HepG2 (cell line): ENCODE results near the gene CPEB3. TPM values are rescaled to one million over a fixed set of nuclear protein-coding genes. Genes with fewer than 3 reads are reported as not detected.

Experiments used
- ATF1 ChIP-seq: IDR thresholded peaks from 2 replicates; pipeline ENCODE4 v1.6.1; 2016; ENCODE audit warnings: mild to moderate bottlenecking, control low read depth
- CBX5 ChIP-seq: sonication (generic); formaldehyde crosslinking; IDR thresholded peaks from 2 replicates; pipeline ENCODE4 v1.4.0; 2020; ENCODE audit warnings: missing genetic modification reagents, borderline replicate concordance
- FIP1L1 ChIP-seq: fragments of 200-400 bp; formaldehyde crosslinking; IDR thresholded peaks from 2 replicates; pipeline ENCODE4 v1.6.1; 2018; ENCODE audit warnings: low read depth, mild to moderate bottlenecking, low read length, moderate library complexity, borderline replicate concordance; ENCODE audit not compliant: insufficient read depth
- HDAC1 ChIP-seq: sonication (generic); formaldehyde crosslinking; IDR thresholded peaks from 2 replicates; pipeline ENCODE4 v1.5.1; 2020; ENCODE audit warnings: mild to moderate bottlenecking, missing genetic modification reagents
- HES4 ChIP-seq: sonication (generic); formaldehyde crosslinking; IDR thresholded peaks from 2 replicates; pipeline ENCODE4 v1.9.0; 2021; ENCODE audit warnings: mild to moderate bottlenecking, missing genetic modification reagents, borderline replicate concordance
- IRF2 ChIP-seq: IDR thresholded peaks from 2 replicates; pipeline ENCODE4 v1.6.1; 2018; ENCODE audit warnings: missing genetic modification reagents, missing compliant biosample characterization
- LCORL ChIP-seq, 2 experiments: fragments of 450-650 bp in 1 of 2; sonication (generic) in 1 of 2; formaldehyde crosslinking in 1 of 2; IDR thresholded peaks; 2 replicates each; pipeline versions ENCODE4 v1.5.0 to v1.6.1; 2017 to 2020; ENCODE audit warnings: antibody characterized with exemption in 1 of 2, missing genetic modification reagents in 1 of 2
- NFKB2 ChIP-seq: sonication (generic); formaldehyde crosslinking; IDR thresholded peaks from 2 replicates; pipeline ENCODE4 v1.4.0; 2020; ENCODE audit warnings: missing genetic modification reagents, borderline replicate concordance
- PHF8 ChIP-seq: sonication (generic); formaldehyde crosslinking; IDR thresholded peaks from 2 replicates; pipeline ENCODE4 v1.5.0; 2020; ENCODE audit warnings: missing genetic modification reagents
- SKI ChIP-seq: fragments of 450-650 bp; IDR thresholded peaks from one replicate; pipeline ENCODE4 v1.6.1; 2018; ENCODE audit warnings: mild to moderate bottlenecking; ENCODE audit not compliant: partially characterized antibody
- ZMYM4 ChIP-seq: sonication (generic); formaldehyde crosslinking; IDR thresholded peaks from 2 replicates; pipeline ENCODE4 v1.8.1; 2023; ENCODE audit warnings: mild to moderate bottlenecking, missing genetic modification reagents
- ZNF232 ChIP-seq: sonication (generic); formaldehyde crosslinking; IDR thresholded peaks from 2 replicates; pipeline ENCODE4 v1.4.0; 2020; ENCODE audit warnings: missing genetic modification reagents, borderline replicate concordance
- ZNF331 ChIP-seq: sonication (generic); formaldehyde crosslinking; IDR thresholded peaks from 2 replicates; pipeline ENCODE4 v1.4.0; 2020; ENCODE audit warnings: missing genetic modification reagents
- ZNF484 ChIP-seq: sonication (generic); formaldehyde crosslinking; IDR thresholded peaks from 2 replicates; pipeline ENCODE4 v1.5.1; 2020; ENCODE audit warnings: mild to moderate bottlenecking, low read depth, missing genetic modification reagents, borderline replicate concordance
- ZNF652 ChIP-seq: IDR thresholded peaks from 2 replicates; pipeline ENCODE4 v1.6.1; 2016; ENCODE audit warnings: low read depth, borderline replicate concordance
- polyA plus RNA-seq, 8 experiments: library from polyadenylated mRNA; depleted of rRNA in 3 of 8; stranded (reverse) in 7 of 8; unstranded in 1 of 8; fragments of >200 nt; fragmentation: Illumina TruSeq in 4 of 8; extraction: Trizol in 4 of 8; gene quantifications; 2 replicates each; pipeline versions ENCODE4 v1.2.1 to v1.2.3, GENCODE V29; 2011 to 2016; ENCODE audit warnings: low read depth in 4 of 8, missing spikeins in 1 of 8, mixed read lengths in 1 of 8; ENCODE audit not compliant: insufficient read depth in 1 of 8
- total RNA-seq, 5 experiments: library from RNA; depleted of rRNA; stranded (reverse); fragments of >200 nt; fragmentation: Illumina TruSeq; extraction: Trizol; gene quantifications; 2 replicates each; pipeline ENCODE4 v1.2.3, GENCODE V29; 2016; ENCODE audit warnings: low read depth in 1 of 5
- TF ChIP-seq, protein P1 (sequence below): IDR thresholded peaks from 2 replicates; pipeline ENCODE4 v1.6.1; 2016; ENCODE audit warnings: low read depth
- TF ChIP-seq, protein P2 (sequence below): sonication (generic); formaldehyde crosslinking; IDR thresholded peaks from 2 replicates; pipeline ENCODE4 v1.5.0; 2020; ENCODE audit warnings: mild to moderate bottlenecking, missing genetic modification reagents, borderline replicate concordance
- TF ChIP-seq, protein P3 (sequence below): IDR thresholded peaks from 2 replicates; pipeline ENCODE4 v1.6.1; 2016; ENCODE audit warnings: low read depth, missing genetic modification reagents, missing compliant biosample characterization

Gene CPEB3
- total and polyA plus RNA-seq, 2 of the 13 experiments (the other 11 are each of a cell fraction or from before 2014, with no cell fraction given), result 0.66 to 0.70 TPM

DNA sequence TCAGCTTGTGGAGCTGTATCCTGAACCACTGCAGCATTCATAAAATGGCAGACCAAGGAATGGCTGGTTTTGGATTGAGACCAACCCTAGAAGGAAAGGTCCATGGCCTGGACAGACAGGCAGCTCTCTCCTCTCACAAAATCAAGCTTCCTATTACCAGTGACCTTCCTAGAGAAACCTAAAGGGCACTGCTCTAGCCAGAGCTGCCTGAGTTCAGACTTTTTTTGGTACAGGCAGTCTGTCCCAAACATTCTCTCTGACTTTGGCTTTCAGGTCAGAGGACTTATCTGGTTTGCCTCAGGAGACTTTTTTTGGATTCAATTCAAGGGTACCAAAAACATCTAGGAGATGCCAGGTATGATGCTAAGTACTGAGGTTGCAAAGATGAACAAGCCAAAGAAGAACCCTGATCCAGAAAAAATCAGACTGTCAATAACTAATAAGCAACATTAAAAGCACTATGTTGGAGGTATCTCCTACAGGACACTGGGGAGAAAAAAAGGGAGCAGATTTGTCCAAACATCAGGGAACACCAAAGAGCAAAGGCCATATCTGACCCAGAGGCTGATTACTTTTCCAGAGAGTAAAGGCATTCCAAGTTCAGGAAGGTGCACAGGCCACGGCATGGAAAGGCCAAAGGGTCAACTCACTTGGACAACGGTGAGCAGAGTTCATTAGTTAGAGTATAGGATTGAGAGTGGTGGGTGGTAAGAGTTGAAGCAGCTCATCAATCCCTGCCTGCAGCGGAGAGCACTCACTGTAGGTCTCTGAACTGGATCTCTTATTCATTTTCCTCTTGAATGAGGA, 169.0 kb downstream of the CPEB3 start (continued):
- TF ChIP-seq, protein P1, sequence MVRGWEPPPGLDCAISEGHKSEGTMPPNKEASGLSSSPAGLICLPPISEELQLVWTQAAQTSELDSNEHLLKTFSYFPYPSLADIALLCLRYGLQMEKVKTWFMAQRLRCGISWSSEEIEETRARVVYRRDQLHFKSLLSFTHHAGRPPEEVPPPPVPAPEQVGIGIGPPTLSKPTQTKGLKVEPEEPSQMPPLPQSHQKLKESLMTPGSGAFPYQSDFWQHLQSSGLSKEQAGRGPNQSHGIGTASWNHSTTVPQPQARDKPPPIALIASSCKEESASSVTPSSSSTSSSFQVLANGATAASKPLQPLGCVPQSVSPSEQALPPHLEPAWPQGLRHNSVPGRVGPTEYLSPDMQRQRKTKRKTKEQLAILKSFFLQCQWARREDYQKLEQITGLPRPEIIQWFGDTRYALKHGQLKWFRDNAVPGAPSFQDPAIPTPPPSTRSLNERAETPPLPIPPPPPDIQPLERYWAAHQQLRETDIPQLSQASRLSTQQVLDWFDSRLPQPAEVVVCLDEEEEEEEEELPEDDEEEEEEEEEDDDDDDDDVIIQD (CRISPR knock-in tag), result peak; percentile 96
- TF ChIP-seq NFKB2 (CRISPR knock-in tag) (no peak), LCORL (IDR thresholded peaks at IDR 0.05) (no peak), LCORL (CRISPR knock-in tag; IDR thresholded peaks at IDR 0.05) (peak; percentile 94), ZNF484 (CRISPR knock-in tag) (no peak), FIP1L1 (no peak), ZMYM4 (CRISPR knock-in tag) (peak; percentile 84), IRF2 (CRISPR knock-in tag) (peak; percentile 92), SKI (peak; percentile 81), ATF1 (CRISPR knock-in tag) (peak; percentile 58; the same call in 1 of the 2 replicates), PHF8 (no peak), HDAC1 (peak; percentile 85), ZNF331 (CRISPR knock-in tag) (peak; percentile 88), HES4 (CRISPR knock-in tag) (no peak), CBX5 (CRISPR knock-in tag) (0 out of 2 replicates have a peak, but pooled peaks have one; percentile 45), ZNF232 (CRISPR knock-in tag) (peak; percentile 71; the same call in 1 of the 2 replicates), ZNF652 (CRISPR knock-in tag) (peak; percentile 16; the same call in 1 of the 2 replicates)
- TF ChIP-seq, protein P2, sequence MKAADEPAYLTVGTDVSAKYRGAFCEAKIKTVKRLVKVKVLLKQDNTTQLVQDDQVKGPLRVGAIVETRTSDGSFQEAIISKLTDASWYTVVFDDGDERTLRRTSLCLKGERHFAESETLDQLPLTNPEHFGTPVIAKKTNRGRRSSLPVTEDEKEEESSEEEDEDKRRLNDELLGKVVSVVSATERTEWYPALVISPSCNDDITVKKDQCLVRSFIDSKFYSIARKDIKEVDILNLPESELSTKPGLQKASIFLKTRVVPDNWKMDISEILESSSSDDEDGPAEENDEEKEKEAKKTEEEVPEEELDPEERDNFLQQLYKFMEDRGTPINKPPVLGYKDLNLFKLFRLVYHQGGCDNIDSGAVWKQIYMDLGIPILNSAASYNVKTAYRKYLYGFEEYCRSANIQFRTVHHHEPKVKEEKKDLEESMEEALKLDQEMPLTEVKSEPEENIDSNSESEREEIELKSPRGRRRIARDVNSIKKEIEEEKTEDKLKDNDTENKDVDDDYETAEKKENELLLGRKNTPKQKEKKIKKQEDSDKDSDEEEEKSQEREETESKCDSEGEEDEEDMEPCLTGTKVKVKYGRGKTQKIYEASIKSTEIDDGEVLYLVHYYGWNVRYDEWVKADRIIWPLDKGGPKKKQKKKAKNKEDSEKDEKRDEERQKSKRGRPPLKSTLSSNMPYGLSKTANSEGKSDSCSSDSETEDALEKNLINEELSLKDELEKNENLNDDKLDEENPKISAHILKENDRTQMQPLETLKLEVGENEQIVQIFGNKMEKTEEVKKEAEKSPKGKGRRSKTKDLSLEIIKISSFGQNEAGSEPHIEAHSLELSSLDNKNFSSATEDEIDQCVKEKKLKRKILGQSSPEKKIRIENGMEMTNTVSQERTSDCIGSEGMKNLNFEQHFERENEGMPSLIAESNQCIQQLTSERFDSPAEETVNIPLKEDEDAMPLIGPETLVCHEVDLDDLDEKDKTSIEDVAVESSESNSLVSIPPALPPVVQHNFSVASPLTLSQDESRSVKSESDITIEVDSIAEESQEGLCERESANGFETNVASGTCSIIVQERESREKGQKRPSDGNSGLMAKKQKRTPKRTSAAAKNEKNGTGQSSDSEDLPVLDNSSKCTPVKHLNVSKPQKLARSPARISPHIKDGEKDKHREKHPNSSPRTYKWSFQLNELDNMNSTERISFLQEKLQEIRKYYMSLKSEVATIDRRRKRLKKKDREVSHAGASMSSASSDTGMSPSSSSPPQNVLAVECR, result peak; percentile 59; the same call in 1 of the 2 replicates
- TF ChIP-seq, protein P3, sequence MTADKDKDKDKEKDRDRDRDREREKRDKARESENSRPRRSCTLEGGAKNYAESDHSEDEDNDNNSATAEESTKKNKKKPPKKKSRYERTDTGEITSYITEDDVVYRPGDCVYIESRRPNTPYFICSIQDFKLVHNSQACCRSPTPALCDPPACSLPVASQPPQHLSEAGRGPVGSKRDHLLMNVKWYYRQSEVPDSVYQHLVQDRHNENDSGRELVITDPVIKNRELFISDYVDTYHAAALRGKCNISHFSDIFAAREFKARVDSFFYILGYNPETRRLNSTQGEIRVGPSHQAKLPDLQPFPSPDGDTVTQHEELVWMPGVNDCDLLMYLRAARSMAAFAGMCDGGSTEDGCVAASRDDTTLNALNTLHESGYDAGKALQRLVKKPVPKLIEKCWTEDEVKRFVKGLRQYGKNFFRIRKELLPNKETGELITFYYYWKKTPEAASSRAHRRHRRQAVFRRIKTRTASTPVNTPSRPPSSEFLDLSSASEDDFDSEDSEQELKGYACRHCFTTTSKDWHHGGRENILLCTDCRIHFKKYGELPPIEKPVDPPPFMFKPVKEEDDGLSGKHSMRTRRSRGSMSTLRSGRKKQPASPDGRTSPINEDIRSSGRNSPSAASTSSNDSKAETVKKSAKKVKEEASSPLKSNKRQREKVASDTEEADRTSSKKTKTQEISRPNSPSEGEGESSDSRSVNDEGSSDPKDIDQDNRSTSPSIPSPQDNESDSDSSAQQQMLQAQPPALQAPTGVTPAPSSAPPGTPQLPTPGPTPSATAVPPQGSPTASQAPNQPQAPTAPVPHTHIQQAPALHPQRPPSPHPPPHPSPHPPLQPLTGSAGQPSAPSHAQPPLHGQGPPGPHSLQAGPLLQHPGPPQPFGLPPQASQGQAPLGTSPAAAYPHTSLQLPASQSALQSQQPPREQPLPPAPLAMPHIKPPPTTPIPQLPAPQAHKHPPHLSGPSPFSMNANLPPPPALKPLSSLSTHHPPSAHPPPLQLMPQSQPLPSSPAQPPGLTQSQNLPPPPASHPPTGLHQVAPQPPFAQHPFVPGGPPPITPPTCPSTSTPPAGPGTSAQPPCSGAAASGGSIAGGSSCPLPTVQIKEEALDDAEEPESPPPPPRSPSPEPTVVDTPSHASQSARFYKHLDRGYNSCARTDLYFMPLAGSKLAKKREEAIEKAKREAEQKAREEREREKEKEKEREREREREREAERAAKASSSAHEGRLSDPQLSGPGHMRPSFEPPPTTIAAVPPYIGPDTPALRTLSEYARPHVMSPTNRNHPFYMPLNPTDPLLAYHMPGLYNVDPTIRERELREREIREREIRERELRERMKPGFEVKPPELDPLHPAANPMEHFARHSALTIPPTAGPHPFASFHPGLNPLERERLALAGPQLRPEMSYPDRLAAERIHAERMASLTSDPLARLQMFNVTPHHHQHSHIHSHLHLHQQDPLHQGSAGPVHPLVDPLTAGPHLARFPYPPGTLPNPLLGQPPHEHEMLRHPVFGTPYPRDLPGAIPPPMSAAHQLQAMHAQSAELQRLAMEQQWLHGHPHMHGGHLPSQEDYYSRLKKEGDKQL, result peak; percentile 68; the same call in 1 of the 2 replicates
